Nucleus accumbens (tissue), 56 donors: Measurements from ENCODE around the gene TTLL8.

Experiments
- DNase-seq, 56 donors: peaks; one replicate each; lab custom pipeline; 2025; lab: John Stamatoyannopoulos, UW

The TTLL8 gene

DNA sequence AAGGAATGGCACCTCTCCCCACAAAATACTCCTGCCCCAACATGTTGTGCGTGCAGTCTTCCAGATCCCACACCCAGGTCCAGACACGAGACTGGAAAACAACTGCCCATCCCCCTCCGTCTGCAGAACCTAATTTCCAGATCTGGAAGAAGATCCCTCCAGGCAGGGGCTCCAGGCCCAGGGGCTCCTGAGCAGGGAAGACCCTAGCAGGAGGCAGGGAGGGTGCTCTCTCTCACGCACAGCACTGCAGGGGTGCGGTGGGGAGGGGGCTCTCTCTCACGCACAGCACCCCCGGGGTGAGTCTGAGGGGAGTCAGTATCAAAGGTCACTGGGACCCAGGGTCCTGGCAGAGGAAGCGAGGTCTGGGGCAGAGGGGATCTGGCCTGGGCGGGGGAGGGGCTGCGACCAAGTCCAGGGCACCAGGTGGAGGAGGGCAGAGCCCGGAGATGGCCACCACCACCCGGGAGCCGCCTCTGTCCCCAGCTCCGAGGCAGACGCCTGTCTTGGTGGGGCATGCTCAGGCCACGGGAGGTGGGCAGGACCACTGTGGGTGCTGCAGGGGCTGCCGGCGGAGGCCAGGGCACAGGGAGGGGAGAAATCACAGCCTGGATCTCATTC is 25.5 kb upstream of the TTLL8 start:
- DNase-seq, result no peak

DNA sequence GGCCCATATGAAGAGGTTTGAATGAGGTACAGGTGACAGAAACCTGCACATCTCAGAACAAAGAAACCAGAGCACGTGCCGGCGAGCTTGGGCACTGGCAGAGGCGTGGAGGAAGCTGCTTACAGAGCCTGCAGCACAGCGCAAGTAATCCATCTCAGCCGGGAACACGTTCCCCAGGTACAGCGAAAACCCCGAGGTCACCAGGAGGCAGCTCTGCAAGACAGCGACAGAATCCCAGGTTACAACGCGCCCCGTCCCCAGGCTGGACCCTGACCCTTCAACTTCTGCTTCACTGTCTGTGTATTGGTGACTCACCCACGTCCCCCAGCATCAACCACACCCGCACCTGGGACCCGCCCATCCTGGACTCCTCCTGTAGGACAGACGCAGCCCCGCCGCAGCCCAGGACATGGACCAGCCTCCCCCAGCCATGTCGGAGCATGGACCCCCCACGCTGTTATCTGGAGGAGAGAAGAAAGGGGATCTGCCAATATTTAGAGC is 24.9 kb upstream of the TTLL8 start:
- no peak for DNase-seq

DNA sequence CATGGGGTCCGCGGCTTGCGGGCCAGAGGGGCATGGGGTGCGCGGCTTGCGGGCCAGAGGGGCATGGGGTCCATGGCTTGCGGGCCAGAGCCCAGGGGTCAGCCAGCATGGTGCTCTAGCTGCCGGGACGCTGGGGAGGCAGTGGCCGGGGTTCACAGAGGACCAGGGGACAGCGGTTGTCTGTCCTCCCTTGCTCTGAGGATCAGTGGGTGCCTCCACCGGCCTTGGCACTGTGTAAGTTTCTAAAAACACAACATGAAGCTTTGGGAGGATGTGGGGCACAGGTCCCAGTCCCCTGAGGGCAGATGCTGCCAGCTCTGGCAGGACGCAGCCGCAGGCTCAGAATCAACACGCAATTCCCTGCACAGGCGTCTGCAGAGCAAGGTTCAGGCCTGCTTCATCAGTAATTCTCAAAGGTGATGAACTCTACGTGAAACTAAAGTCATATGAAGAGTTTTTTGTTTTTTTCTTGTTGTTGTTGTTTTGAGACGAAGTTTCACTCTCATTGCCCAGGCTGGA is 24.2 kb upstream of the TTLL8 start:
- DNase-seq, result no peak

DNA sequence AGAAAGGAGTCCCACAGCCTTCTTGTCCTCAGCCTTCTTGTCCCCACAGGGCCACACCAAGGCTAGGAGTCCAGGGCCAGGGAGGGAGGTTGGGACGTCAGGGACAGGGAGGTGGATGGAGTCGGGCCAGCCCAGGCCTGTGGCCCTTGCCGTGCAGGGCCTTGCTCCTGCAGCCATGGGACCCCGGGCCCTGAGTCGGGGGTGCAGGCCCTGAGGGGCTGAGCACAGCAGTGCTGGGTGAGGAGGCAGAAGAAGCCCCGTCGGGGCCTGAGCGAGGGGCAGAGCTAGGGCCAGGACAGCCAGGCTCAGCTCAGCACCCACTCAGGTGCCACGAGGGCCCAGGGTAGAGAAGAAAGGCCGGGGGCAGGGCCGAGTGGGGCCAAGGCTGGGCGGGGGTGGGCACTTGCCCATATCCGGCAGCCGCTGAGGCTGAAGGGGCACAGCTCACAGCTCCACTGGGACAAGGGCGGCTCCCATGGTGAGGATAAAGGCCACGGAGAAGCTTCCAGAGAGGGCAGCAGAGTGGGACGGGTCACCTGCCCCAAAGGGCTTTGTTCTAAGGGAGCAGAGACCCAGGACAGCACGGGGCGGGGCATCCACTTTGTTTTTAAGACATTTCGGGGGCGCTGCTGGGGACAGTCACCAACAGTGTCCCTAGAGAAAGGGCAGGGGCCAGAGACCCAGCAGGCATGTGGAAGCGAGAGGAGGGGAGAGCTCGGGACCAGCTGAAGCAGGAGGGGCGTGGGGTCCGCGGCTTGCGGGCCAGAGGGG is 23.5 kb upstream of the TTLL8 start:
- no peak for DNase-seq

DNA sequence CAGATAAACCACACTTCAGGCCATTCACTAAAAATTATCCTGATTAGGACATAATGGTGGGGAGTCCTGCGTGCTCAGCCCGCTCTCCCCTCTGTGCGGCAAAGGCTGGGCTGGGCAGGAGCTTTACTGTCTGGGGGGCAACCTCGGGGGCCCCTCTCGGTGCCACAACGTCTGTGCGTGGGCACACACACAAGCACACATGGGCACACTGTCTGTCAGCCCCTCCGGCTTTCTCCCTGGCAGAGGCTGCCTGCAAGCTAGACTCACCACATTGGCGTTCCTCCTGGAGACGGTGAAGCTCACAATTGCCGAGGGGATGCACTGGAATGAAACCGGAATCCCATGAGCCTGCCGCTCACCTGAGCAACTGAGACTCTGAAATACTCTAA is 22.0 kb upstream of the TTLL8 start:
- no peak for DNase-seq

DNA sequence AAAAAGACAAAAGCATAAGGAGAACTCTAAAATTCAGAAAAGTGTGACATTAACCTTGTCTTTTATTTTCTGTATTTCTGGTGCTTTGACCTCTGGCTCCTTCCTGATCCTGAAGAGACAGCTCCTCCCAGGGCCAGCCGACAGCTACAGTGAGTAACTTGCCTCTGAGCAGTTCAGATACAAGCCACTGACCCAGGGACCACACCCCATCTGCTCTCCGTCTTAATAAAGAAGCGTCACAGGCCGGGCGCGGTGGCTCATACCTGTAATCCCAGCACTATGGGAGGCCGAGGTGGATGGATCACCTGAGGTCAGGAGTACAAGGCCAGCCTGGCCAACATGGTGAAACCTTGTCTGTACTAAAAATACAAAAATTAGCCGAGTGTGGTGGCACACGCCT is 20.7 kb upstream of the TTLL8 start:
- no peak for DNase-seq

DNA sequence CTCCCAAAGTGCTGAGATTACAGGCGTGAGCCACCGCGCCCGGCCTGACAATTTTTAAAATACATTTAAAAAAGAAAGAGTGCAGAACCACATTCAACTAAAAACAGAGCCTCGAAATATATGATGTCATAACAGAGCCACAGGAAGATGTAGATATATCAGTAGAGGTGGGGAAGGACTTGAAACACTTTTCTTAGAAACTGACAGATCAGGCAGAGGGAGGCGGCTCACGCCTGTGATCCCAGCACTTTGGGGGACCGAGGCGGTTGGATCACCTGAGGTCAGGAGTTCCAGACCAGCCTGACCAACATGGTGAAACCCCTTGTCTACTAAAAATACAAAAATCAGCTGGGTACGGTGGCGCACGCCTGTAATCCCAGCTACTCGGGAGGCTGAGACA is 20.1 kb upstream of the TTLL8 start:
- no peak for DNase-seq

DNA sequence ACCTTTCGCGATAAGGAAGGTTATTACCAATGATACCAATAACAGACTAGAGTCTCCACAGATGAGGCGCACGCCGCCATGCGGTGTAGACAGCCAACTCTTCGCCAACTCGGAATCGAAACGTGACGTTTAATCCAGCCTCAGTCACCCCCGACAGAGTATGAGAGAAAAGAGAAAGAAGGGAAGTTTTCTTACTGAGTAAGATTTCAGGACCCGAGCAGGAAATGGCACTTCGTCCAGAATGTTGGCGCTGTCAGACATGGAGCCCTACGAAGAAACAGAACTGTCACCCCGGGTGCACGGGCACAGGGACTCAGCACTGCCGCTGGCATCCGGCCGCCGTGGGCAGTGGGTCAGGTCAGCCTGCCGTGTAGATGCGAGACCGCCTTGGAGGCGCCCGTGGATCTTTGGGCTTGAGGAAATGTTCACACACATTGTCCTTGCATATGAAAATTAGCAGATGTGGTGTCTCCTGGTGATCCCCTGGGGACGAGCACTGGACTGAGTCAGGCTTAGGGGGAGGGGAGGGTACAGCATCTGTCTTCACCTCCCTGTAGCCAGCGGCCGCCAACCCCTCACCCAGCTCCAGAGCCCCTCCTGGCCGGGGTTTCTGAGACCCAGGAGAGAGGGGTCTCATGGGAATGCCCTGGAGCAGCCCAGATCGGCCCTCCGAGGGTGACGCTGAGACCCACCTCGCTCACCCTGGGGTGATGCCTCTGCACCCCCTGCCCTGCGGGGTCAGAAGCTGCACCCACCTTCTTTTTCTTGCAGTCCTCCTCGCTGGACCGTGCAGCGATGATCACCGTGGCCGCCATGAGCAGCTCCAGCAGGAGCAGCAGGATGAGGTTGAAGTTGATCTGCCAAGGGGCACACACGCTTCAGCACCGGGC is 18.8 kb upstream of the TTLL8 start:
- no peak for DNase-seq

DNA sequence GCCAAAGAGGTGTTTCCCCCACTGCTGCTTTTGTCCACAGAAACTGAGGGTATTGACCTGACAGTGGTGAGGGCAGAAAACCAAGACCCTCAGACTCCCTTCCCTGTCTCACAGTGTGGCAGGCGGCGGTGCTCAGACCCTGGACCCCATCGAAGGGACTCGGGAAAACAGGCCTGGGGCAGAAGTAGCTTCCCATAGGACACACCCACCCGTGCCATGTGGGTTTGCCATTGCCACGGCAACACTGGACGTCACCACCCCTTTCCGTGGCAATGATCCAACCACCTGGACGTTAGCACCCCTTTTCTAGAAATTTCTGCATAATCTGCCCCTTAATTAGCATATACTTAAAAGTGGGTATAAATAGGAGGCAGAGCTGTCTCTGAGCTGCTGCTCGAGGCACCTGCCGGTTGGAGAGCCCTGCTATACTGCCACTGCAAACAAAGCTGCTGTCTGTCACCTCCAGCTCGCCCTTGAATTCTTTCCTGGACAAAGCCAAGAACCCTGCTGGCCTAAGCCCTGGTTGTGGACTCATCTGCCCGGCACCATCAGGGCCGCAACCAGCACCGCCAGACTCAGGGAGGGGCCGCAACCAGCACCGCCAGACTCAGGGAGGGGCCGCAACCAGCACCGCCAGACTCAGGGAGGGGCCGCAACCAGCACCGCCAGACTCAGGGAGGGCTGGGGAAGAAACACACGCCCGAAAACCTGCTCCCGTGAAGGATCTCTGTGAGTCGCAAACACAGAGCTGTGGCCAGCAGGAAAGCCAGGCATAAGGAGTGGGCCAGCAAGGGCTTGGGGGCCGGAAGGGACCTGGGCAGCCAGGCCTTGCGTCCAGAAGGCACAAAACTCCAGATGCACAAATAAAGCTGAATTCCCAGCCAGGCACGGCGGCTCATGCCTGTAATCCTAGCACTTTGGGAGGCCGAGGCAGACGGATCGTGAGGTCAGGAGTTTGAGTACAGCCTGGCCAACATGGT is 16.7 kb upstream of the TTLL8 start:
- peak in 8 of 56 donors; percentile 15 to 64 (median 32) for DNase-seq

DNA sequence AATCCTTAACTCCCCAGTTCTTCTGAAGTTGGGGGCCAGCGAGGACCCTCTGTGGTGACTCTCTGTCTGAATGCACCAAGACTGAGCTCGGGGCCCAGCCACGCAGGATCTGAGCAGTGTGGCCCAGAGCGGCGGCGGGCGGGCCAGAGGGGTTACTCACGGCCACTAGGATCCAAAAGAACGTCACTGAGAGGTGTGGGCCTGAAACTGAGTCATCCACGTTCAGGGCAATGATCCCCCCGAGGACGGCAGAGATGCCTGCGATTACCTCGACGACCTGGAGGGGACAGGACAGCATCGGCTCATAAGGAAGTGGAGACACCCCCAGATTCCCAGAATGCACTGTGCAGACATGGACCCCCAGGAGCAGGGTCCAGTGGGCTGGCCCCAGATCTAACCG is 16.0 kb upstream of the TTLL8 start:
- no peak for DNase-seq

DNA sequence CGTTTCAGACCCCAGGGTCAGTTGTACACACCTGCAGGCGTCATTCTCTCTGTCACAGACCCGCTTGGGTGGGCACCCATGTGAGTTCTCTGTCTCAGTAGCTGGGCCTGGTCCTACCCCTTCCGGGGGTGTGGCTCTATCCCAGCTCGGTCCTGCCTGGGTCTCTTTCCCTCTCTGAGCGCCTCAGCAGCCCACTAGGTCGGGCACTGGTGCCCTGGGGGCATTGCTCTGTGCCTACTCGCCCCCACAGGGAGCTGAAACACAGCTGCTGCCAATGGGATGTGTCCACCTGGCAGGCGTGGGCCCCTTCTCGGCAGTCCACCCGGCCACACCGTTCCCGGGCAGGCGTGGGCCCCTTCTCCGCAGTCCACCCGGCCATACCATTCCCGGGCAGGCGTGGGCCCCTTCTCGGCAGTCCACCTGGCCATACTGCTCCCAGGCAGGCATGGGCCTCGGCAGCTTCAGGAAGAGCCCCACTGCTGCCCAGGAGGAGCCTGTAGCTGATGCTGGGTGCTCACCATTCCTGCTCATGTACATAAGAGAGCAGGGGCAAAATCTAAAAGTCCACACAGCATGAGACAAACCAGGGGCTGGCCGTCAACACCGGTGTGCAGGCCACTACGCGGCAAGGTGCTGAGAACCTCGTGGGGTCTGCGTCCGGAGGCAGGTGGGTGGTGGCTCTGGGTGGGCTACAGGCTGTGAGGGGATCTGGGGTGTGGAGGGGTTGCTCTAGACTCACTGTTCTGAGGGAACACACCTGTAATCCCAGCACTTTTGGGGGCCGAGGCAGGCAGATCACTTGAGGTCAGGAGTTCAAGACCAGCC is 14.8 kb upstream of the TTLL8 start:
- no peak for DNase-seq

DNA sequence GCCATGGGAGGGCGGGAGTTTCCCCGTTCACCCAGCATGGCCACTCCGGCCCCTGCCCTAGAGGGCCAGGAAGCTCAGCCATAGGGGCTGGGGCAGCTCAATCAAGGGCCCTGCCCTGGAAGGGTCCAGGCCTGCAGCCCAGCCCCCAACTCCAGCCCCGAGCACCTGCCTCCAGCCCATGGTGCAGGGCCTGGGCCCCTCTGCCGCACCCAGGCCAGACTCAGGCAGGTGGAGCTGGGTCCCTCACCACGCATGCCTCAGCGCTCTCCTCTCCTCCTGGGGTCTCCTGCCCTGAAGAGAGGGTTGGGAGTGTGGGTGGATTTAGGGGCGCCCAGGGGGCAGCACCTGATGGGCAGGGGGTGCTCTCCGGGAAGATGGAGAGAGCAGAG is 14.1 kb upstream of the TTLL8 start:
- DNase-seq, result no peak

DNA sequence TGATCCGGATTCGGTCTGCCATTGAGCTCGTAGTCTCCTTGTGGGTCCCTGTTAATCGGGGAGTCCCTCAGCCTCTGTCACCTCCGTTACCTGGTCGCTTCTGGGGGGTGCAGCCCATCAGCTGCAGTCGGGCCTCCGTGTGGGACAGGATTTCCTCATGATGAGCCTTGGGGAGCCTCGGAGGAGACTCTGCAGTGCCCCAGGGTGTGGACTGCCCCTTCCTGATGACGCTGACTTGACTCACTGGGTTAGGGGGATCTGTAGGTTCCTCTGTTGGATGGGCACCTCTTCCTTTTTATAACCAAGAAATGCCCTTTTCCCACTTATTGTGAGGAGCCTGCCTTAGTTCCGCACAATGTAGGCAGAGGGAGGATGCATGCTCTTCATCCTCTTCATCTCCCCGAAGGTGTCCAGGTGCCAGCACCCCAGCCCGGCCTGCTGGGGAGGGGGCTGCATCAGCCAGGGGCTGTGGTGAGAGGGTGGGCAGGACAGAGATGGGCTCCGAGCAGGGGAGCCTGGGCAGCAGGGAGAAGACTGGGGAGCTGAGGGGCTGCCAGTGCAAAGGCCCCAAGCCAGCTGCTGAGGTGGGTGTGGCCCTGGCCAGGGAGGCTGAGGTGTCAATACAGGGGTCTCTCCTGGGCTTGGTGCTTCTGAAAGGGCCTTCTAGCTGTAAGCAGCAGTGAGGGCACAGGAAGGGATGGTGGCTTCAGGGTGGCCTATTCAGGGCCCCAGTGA is 13.5 kb upstream of the TTLL8 start:
- DNase-seq, result no peak

DNA sequence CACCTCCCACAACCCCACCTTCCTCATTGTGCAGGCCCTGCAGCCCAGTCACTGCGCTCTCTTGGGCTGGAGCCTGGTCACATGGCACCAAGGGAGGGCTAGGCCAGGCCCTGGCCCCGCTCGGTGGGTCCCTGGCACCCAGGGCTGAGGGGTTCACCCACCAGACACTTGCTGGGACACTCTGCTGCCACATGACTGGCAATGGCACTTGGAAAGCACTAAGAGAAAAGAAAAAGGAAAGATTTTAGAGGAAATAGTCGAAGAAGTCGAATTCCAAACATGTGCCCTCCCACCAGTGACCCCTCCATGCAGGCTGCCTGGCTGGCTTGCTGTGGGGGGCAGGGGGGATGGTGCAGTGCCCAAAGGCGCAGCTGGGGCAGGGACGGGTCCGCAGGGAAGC is 12.3 kb upstream of the TTLL8 start:
- DNase-seq, result no peak

DNA sequence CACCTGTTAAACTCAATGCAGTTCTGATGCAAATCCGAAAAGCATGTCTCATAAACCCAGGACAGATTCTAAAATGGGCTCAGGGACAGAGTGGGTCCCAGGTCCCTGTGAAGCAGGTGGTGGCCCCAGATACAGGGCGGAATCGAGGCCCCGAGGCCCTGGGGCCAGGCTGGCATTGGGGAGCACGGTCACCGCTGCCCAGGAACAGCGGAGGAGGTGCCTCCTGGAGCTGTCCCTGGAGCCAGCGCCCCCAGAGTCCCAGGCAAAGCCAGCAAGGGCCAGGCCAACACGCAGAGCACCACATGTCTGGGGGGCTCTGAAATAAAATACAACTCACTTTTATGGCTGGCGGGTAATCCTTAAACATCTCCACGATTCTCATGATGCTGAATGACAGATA is 10.0 kb upstream of the TTLL8 start:
- no peak for DNase-seq

DNA sequence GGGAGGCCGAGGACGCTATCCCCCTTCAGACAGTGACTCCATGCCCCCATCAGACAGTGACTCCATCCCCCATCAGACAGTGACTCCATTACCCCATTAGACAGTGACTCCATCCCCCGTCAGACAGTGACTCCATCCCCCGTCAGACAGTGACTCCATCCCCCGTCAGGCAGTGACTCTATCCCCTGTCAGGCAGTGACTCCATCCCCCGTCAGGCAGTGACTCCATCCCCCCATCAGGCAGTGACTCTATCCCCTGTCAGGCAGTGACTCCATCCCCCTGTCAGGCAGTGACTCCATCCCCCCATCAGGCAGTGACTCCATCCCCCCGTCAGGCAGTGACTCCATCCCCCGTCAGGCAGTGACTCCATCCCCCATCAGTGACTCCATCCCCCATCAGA is 9.1 kb upstream of the TTLL8 start:
- DNase-seq, result no peak

DNA sequence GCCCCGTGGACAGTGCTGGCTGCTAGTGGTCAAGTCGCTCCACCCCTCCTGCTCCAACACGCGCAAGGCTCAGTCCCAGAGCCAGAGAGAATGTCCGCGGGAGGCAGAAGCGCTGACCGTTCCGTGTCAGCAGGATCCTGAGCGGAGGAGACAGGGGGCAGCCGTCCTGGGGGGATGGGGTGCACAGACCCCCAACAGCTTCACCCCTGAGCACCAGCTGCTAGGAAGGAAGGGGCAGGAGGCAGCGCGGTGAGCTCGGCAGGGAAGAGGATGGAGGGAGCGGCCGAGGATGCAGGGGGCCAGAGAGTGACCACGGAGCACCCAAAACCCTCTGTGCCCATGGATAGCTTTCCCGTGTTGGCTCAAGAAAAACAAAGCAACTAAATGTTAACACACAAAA is 6.4 kb upstream of the TTLL8 start:
- DNase-seq, result no peak
